Measurements from ENCODE around the gene TSC22D2.

TSC22D2 gene

GRCh38 chr3:150421799-150422548, 13.9 kb downstream of the TSC22D2 start:
- TF ChIP-seq CTCF (IDR thresholded peaks at IDR 0.05; ENCODE audit: insufficient read depth, missing control alignments) = no peak
- FAIRE-seq (peak; percentile 29), DNase-seq (ENCODE audit: insufficient read length, low spot score) (no peak)

GRCh38 chr3:150422907-150423306, 14.8 kb downstream of the TSC22D2 start:
- no peak for FAIRE-seq
- DNase-seq (ENCODE audit: insufficient read length, low spot score) = no peak
- no peak for TF ChIP-seq CTCF (IDR thresholded peaks at IDR 0.05; ENCODE audit: insufficient read depth, missing control alignments)

GRCh38 chr3:150423761-150424160, 15.7 kb downstream of the TSC22D2 start:
- FAIRE-seq = no peak
- DNase-seq (ENCODE audit: insufficient read length, low spot score) = no peak
- TF ChIP-seq CTCF (IDR thresholded peaks at IDR 0.05; ENCODE audit: insufficient read depth, missing control alignments) = no peak

GRCh38 chr3:150426292-150426691, 18.2 kb downstream of the TSC22D2 start:
- no peak for TF ChIP-seq CTCF (IDR thresholded peaks at IDR 0.05; ENCODE audit: insufficient read depth, missing control alignments)
- FAIRE-seq = no peak

GRCh38 chr3:150428562-150428961, 20.5 kb downstream of the TSC22D2 start:
- TF ChIP-seq CTCF (IDR thresholded peaks at IDR 0.05; ENCODE audit: insufficient read depth, missing control alignments) = no peak
- FAIRE-seq (no peak), DNase-seq (ENCODE audit: insufficient read length, low spot score) (no peak)

More at GRCh38 chr3:150426292-150426691, 18.2 kb downstream of the TSC22D2 start:
- DNase-seq (ENCODE audit: insufficient read length, low spot score) = no peak

GRCh38 chr3:150429767-150430671, 21.9 kb downstream of the TSC22D2 start:
- FAIRE-seq = no peak
- TF ChIP-seq CTCF (IDR thresholded peaks at IDR 0.05; ENCODE audit: insufficient read depth, missing control alignments) = no peak

More at GRCh38 chr3:150429767-150430671, 21.9 kb downstream of the TSC22D2 start:
- DNase-seq (ENCODE audit: insufficient read length, low spot score) = no peak
